ENCODE results near the gene SRP9.

The SRP9 gene

DNA sequence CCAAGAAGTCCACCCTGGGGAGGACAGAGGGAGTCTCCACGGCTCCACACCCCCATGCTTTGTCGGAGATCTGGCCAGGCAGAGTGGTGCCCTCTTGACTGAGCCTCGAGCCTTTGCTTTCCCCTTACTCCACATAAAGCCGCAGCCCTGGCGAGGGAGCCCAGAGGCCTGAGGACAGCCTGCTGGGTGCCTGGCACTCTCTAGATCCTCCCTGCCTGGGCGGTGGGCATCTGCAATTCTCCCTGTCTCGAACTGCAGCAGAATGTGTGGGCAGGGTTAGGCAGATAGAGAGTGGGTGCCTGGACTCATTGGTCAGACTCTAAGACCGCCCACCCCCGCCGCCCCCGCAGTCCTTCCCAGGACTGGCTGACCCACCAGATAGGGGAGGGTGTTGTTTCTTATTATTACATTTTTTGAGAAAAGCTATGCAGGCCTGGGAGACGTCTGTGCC, 46.2 kb downstream of the SRP9 start:
- Histone ChIP-seq H3K36me3 (ENCODE audit: insufficient read depth, low read length) (no peaks in the 10 kb centered on the region), H3K4me3 (ENCODE audit: low read length, poor library complexity, severe bottlenecking) (no peak overlapping the region), H3F3A (ENCODE audit: low read depth) (no peaks in the 10 kb centered on the region), H3K9ac (ENCODE audit: low read depth, low read length, poor library complexity, severe bottlenecking) (no peak overlapping the region), H3K9me3 (ENCODE audit: insufficient read depth, low read depth, low read length) (no peaks in the 10 kb centered on the region), H3K4me2 (ENCODE audit: low read depth, low read length, poor library complexity, severe bottlenecking) (no peak overlapping the region), H3K9me2 (replicated peaks; ENCODE audit: low read depth, low read length) (no peaks in the 10 kb centered on the region), H2AFZ (ENCODE audit: low read length) (no peak overlapping the region), H4K20me1 (ENCODE audit: insufficient read depth, low read length, poor library complexity, severe bottlenecking) (no peaks in the 10 kb centered on the region), H3K27me3 (ENCODE audit: insufficient read depth, low read length, poor library complexity, severe bottlenecking) (no peaks in the 10 kb centered on the region), H3K4me1 (ENCODE audit: insufficient read depth, low read length, poor library complexity, severe bottlenecking) (no peaks in the 10 kb centered on the region), H3K79me2 (ENCODE audit: insufficient read depth, low read length) (no peaks in the 10 kb centered on the region)
- TF ChIP-seq, protein P1, sequence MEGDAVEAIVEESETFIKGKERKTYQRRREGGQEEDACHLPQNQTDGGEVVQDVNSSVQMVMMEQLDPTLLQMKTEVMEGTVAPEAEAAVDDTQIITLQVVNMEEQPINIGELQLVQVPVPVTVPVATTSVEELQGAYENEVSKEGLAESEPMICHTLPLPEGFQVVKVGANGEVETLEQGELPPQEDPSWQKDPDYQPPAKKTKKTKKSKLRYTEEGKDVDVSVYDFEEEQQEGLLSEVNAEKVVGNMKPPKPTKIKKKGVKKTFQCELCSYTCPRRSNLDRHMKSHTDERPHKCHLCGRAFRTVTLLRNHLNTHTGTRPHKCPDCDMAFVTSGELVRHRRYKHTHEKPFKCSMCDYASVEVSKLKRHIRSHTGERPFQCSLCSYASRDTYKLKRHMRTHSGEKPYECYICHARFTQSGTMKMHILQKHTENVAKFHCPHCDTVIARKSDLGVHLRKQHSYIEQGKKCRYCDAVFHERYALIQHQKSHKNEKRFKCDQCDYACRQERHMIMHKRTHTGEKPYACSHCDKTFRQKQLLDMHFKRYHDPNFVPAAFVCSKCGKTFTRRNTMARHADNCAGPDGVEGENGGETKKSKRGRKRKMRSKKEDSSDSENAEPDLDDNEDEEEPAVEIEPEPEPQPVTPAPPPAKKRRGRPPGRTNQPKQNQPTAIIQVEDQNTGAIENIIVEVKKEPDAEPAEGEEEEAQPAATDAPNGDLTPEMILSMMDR (conservative IDR thresholded peaks at IDR 0.05; ENCODE audit: low read length): no peak
- no peak for TF ChIP-seq EZH2phosphoT487 (IDR thresholded peaks at IDR 0.05; ENCODE audit: borderline replicate concordance)

DNA sequence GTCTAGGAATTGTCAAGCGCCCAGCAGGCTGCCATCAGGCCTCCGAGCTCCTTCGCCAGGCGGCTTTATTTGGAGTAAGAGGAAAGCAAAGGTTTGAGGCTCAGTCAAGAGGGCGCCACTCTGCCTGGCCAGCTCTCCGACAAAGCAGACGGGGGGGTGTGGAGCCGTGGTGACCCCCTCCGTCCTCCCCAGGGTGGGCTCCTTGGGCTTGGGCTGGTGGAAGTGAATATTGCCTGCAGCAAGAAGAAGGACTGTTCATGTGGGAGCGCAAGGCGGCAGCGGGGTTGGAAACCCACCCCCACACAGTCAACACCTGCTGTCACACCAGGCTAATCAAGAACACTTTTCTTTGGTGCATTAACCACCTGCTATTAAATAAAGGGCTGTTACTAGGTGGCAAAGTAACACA, 46.9 kb downstream of the SRP9 start:
- H2AFZ ChIP-seq (ENCODE audit: low read length): no peak overlapping the region
- no peaks in the 10 kb centered on the region for H3K36me3 ChIP-seq (ENCODE audit: insufficient read depth, low read length)
- no peak overlapping the region for H3K9ac ChIP-seq (ENCODE audit: low read depth, low read length, poor library complexity, severe bottlenecking)
- no peaks in the 10 kb centered on the region for H3K79me2 ChIP-seq (ENCODE audit: insufficient read depth, low read length)
- no peak overlapping the region for H3K4me2 ChIP-seq (ENCODE audit: low read depth, low read length, poor library complexity, severe bottlenecking)
- H3K4me3 ChIP-seq (ENCODE audit: low read length, poor library complexity, severe bottlenecking): no peak overlapping the region
- no peaks in the 10 kb centered on the region for H3F3A ChIP-seq (ENCODE audit: low read depth)
- TF ChIP-seq EZH2phosphoT487 (IDR thresholded peaks at IDR 0.05; ENCODE audit: borderline replicate concordance): no peak
- TF ChIP-seq, protein P1 (conservative IDR thresholded peaks at IDR 0.05; ENCODE audit: low read length): no peak
- no peaks in the 10 kb centered on the region for H3K9me2 ChIP-seq (replicated peaks; ENCODE audit: low read depth, low read length)
- H4K20me1 ChIP-seq (ENCODE audit: insufficient read depth, low read length, poor library complexity, severe bottlenecking): no peaks in the 10 kb centered on the region
- H3K9me3 ChIP-seq (ENCODE audit: insufficient read depth, low read depth, low read length): no peaks in the 10 kb centered on the region
- H3K27me3 ChIP-seq (ENCODE audit: insufficient read depth, low read length, poor library complexity, severe bottlenecking): no peaks in the 10 kb centered on the region
- no peaks in the 10 kb centered on the region for H3K4me1 ChIP-seq (ENCODE audit: insufficient read depth, low read length, poor library complexity, severe bottlenecking)

DNA sequence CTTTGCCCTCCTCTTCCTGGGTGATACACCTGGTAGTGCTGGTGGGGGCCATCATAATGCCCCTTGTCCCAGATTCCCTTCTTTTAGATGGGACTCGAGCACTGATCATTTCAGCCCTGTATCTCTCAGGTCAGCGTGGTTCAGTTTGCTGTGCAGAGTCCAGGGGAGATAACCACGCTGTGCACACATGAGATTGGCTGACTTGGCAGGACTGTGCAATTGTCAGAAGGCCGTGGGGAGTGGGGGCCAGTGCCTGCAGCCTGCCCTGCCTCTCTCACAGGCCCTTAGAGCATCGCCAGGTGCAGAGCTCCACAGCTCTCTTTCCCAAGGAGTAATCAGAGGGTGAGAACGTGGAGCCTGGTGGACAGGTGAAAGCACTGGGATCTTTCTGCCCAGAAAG, 47.5 kb downstream of the SRP9 start:
- Histone ChIP-seq H3K9me3 (ENCODE audit: insufficient read depth, low read depth, low read length) (no peaks in the 10 kb centered on the region), H2AFZ (ENCODE audit: low read length) (no peak overlapping the region), H3K4me3 (ENCODE audit: low read length, poor library complexity, severe bottlenecking) (no peak overlapping the region), H4K20me1 (ENCODE audit: insufficient read depth, low read length, poor library complexity, severe bottlenecking) (no peaks in the 10 kb centered on the region), H3K9ac (ENCODE audit: low read depth, low read length, poor library complexity, severe bottlenecking) (no peak overlapping the region), H3K79me2 (ENCODE audit: insufficient read depth, low read length) (no peaks in the 10 kb centered on the region), H3K4me2 (ENCODE audit: low read depth, low read length, poor library complexity, severe bottlenecking) (no peak overlapping the region), H3K9me2 (replicated peaks; ENCODE audit: low read depth, low read length) (no peaks in the 10 kb centered on the region), H3K36me3 (ENCODE audit: insufficient read depth, low read length) (no peaks in the 10 kb centered on the region), H3K27me3 (ENCODE audit: insufficient read depth, low read length, poor library complexity, severe bottlenecking) (no peaks in the 10 kb centered on the region), H3F3A (ENCODE audit: low read depth) (no peaks in the 10 kb centered on the region), H3K4me1 (ENCODE audit: insufficient read depth, low read length, poor library complexity, severe bottlenecking) (no peaks in the 10 kb centered on the region)
- no peak for TF ChIP-seq EZH2phosphoT487 (IDR thresholded peaks at IDR 0.05; ENCODE audit: borderline replicate concordance)
- TF ChIP-seq, protein P1 (conservative IDR thresholded peaks at IDR 0.05; ENCODE audit: low read length): no peak
